Fibroblast of mammary gland (primary cell): ENCODE measurements around the gene HIPK3.

Source experiments
- DNase-seq: peaks from one replicate; pipeline ENCODE4 v3.0.0-alpha.2; 2010; ENCODE audit warnings: low read depth
- H3K4me3 ChIP-seq: 2 replicates; pipeline ENCODE4 v1.5.1; 2011; ENCODE audit warnings: low read depth, mild to moderate bottlenecking, low read length, moderate library complexity; ENCODE audit not compliant: control insufficient read depth
- TF ChIP-seq, protein P1 (sequence below): conservative IDR thresholded peaks from 2 replicates; pipeline ENCODE4 v1.5.1; 2011; ENCODE audit warnings: low read depth, low read length, inconsistent platforms; ENCODE audit not compliant: control insufficient read depth, insufficient read depth

The HIPK3 gene

DNA sequence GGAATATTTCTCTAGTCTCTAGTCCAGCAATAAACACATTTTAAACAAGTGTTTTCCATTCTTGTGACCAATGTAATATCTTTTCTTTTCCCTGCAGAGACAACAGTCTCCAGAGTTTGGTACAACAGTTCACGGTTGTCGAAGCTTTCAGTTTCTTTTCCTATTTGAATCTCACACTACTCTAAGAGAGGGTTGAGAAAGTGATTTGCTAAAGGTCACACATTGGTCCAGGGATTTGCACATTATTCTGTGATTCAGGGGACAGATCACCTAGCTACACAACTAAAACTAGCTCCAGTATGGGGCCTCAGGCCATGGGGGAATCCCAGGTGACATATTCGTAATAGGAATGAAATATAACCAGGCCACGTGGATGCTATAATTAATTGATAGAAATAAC is 132.5 kb downstream of the HIPK3 start:
- DNase-seq: no peak
- TF ChIP-seq, protein P1, sequence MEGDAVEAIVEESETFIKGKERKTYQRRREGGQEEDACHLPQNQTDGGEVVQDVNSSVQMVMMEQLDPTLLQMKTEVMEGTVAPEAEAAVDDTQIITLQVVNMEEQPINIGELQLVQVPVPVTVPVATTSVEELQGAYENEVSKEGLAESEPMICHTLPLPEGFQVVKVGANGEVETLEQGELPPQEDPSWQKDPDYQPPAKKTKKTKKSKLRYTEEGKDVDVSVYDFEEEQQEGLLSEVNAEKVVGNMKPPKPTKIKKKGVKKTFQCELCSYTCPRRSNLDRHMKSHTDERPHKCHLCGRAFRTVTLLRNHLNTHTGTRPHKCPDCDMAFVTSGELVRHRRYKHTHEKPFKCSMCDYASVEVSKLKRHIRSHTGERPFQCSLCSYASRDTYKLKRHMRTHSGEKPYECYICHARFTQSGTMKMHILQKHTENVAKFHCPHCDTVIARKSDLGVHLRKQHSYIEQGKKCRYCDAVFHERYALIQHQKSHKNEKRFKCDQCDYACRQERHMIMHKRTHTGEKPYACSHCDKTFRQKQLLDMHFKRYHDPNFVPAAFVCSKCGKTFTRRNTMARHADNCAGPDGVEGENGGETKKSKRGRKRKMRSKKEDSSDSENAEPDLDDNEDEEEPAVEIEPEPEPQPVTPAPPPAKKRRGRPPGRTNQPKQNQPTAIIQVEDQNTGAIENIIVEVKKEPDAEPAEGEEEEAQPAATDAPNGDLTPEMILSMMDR: no peak
- no peak overlapping the region for H3K4me3 ChIP-seq

DNA sequence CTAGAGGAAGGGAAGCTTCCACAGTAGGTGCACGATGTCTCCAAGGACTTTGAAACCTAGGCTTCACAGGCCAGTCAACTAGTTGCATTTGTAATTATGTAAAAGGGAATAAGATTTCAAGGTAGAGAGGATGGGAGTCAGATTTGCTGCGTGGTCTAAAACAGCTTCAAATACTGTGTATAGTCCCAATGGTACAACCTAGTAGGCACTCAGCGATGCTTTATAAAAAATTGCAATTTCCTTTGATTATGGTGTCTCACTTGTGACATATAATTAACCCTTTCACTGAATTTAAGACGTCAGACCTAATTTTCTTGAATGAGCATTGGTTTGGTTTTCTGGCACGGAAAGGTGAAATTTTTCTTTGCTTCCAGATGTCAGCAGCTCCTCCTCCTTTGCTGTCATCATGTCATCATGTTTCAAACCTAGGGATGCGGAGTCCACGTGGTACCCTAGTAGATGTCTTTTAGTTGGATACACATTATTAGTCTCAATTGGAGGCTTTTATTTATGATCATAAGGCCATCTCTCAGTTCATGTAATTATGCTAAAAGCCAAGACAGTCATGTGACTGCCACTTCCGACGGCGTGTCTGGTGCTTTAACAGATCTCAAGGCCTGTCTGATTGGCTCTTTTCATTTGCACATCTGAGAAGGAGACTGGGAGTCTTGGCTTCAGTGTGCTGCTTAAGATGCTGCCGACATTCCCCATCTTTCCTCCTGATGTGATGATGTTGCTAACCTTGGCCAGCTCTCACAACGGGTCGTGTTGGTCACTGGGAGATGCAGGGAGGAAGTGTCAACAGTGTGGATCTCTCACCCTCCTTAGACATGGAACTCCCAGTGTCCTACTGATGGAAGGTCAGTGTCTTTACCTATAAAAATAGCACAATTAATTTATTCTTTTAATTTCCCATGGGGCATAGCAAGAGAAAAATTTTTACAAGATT is 134.0 kb downstream of the HIPK3 start:
- no peak overlapping the region for H3K4me3 ChIP-seq
- TF ChIP-seq, protein P1: no peak
- no peak for DNase-seq

DNA sequence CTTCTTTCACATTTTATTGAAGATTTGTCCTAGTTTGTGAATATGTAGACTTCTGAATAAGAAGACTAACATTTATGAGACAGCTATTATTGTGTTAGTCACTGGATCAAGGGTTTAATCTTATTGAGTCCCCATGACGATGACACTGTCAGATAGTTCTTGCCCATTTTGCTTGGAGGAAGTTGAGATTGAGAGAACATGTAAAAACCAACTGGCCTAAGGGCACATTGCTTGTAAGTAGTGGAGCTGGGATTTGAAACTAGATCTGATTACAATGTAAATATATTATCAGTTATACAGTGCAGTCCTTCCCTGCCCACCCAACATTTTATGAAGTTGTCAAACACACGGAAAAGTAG is 134.7 kb downstream of the HIPK3 start:
- TF ChIP-seq, protein P1: no peak
- H3K4me3 ChIP-seq: no peak overlapping the region
- no peak for DNase-seq

DNA sequence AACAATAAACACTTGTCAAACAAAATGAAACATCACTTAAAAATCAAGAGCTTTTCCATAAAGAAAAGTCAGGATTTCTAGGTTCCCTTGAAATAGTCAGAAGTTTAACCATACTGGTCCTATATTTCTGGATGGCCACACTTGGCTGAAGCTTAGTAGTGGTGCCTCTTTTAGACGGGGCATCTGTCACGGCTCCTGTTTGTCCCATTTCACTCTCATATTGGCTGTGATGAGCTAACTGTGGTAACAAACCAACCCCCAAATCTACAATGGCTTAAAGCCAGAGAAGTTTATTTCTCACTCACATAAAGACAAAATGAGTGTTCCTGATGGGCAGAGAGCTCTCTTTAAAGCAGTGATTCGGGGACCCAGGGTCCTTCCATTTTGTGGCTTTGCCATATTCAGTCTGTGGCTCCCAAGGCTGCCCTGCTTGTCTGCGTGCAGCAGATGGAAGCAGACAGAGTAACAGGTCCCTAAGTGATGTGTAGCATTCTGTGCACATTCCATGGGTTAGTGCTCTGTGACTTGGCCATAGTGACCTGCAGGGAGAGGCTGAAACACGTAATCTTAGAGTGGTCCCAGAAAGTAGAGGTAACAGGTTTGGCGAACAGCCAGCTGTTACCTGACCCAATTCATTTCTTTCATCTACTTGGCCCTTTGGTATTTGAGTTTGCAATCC is 137.4 kb downstream of the HIPK3 start:
- DNase-seq: no peak
- TF ChIP-seq, protein P1: no peak
- H3K4me3 ChIP-seq: no peak overlapping the region

DNA sequence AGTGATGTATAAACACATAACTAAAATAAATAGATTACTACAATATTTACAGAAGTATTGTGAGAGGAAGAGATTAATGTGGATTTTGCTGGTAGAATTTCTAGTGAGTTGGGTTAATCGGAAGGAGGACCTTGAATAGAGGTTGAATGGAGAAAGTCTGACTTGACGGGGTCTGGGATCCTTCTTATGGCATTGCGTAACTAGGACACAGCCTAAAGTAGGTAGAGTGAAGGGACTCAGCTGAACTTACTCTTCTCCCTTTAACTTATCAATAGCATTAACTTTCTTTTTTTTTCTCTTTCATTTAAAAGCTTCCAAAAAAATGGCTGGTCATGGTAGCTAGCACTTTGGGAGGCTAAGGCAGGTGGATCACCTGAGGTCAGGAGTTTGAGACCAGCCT is 139.2 kb downstream of the HIPK3 start:
- no peak overlapping the region for H3K4me3 ChIP-seq
- no peak for DNase-seq
- TF ChIP-seq, protein P1: no peak

DNA sequence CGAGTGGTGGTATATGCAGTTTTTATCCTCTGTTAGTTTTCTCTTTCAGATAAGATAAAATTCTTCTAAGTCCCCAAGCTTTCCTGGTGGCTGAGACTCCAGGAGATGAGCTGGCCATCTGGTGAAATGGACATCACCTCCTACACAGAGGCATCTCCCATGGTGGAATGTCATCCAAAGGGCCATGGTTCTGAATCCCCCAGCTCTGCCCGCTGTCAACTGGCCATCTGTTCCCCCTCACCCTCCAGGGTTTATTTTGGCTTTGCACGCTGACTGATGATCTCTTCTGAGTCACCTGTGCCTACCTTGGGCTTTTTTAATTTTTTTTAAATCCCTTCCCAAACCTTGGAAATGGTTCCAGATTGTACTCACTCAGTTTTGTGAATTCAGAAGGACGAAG is 142.2 kb downstream of the HIPK3 start:
- no peak for DNase-seq
- TF ChIP-seq, protein P1: no peak
- H3K4me3 ChIP-seq: no peak overlapping the region
